Measurements from ENCODE around the gene C1orf21. TPM values are rescaled to one million over a fixed set of nuclear protein-coding genes. Genes with fewer than 3 reads are reported as not detected.

C1orf21 gene
- total and polyA plus RNA-seq, 2 donors (not counting 1 experiment from before 2014, with no cell fraction given), result under 0.01 to 0.32 TPM

DNA sequence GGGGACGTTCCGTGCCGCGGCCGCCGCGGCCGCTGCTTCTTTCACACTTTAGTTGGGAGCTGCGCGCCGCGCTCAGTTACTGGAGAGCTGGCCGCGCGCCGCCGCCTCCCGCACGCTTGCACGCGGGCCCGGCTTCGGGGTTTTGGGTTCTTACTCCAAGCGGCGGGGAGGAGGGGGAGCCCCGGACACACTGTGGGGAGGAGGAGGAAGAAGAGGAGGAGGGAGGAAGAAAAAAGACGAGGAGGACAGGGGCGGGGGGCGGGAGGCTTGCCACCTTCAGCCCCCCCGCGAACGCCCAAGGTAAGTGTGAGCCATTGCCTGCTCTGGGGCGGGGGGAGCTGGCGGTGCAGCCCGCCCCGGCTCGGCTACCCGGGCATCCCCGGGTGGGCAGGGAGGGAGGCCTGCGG lies 243 bp downstream of the C1orf21 start:
- Histone ChIP-seq H3K36me3 (replicated peaks in 1 of 2; ENCODE audit: control extremely low read depth in 1 of 2, control insufficient read depth in 1 of 2, extremely low read depth in 1 of 2, insufficient read depth in 2 of 2, low read length in 1 of 2) (no peaks in the 10 kb centered on the region), H3K4me2 (replicated peaks; ENCODE audit: low read depth, low read length, poor library complexity, severe bottlenecking) (peak overlapping the region; percentile 91), H3K9ac (ENCODE audit: low read length) (peak overlapping the region; percentile 63), H3K79me2 (ENCODE audit: control insufficient read depth, insufficient read depth, low read length) (no peaks in the 10 kb centered on the region), H3K9me3 (ENCODE audit: control extremely low read depth in 1 of 3, control insufficient read depth in 2 of 3, insufficient read depth in 1 of 3, low read length in 2 of 3) (no peaks in the 10 kb centered on the region), H4K20me1 (ENCODE audit: control insufficient read depth, insufficient read depth, low read length, poor library complexity, severe bottlenecking) (no peaks in the 10 kb centered on the region), H3K27me3 (replicated peaks in 1 of 4; ENCODE audit: control extremely low read depth in 1 of 4, control insufficient read depth in 3 of 4, insufficient read depth in 4 of 4, low read length in 3 of 4) (peaks cover 0 to 39% (median 26%) of the 10 kb centered on the region in 4 experiments), H3K4me1 (ENCODE audit: control insufficient read depth in 2 of 2, insufficient read depth in 2 of 2, low read length in 2 of 2) (peaks cover 20 to 21% of the 10 kb centered on the region in 2 donors), H2AFZ (ENCODE audit: insufficient read depth, low read depth, low read length, poor library complexity, severe bottlenecking) (peak overlapping the region; percentile 79), H3K27ac (ENCODE audit: low read length in 2 of 2) (no peak overlapping the region), H3K4me3 (ENCODE audit: control extremely low read depth in 1 of 5, extremely low read depth in 1 of 5, insufficient read depth in 1 of 5, low read depth in 2 of 5, low read length in 4 of 5) (peak overlapping the region in 4 of 5 experiments; percentile 40 to 69 (median 52))
- no peak for TF ChIP-seq EZH2 (IDR thresholded peaks at IDR 0.05; ENCODE audit: borderline replicate concordance, insufficient read depth, low read depth, low read length, poor library complexity, severe bottlenecking)
- TF ChIP-seq, protein P1, sequence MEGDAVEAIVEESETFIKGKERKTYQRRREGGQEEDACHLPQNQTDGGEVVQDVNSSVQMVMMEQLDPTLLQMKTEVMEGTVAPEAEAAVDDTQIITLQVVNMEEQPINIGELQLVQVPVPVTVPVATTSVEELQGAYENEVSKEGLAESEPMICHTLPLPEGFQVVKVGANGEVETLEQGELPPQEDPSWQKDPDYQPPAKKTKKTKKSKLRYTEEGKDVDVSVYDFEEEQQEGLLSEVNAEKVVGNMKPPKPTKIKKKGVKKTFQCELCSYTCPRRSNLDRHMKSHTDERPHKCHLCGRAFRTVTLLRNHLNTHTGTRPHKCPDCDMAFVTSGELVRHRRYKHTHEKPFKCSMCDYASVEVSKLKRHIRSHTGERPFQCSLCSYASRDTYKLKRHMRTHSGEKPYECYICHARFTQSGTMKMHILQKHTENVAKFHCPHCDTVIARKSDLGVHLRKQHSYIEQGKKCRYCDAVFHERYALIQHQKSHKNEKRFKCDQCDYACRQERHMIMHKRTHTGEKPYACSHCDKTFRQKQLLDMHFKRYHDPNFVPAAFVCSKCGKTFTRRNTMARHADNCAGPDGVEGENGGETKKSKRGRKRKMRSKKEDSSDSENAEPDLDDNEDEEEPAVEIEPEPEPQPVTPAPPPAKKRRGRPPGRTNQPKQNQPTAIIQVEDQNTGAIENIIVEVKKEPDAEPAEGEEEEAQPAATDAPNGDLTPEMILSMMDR (IDR thresholded peaks at IDR 0.05), result no peak
- Mint-ChIP-seq H3K27ac (no peak overlapping the region), H3K27me3 (peaks cover 66% of the 10 kb centered on the region), H3K4me1 (peaks cover 24% of the 10 kb centered on the region), H3K4me3 (peak overlapping the region; percentile 75), H3K9me3 (ENCODE audit: insufficient read depth) (no peaks in the 10 kb centered on the region)
- ChIA-PET POLR2A (no interaction called here), CTCF (no interaction called here)
- ATAC-seq (ENCODE audit: low read depth) (peak; percentile 37), DNase-seq (no peak)
- intact Hi-C loops (cut with micrococcal nuclease), result no loop called here
- WGBS (ENCODE audit: insufficient coverage), result 1% methylated on average over 39 of the region's 40 CpGs

DNA sequence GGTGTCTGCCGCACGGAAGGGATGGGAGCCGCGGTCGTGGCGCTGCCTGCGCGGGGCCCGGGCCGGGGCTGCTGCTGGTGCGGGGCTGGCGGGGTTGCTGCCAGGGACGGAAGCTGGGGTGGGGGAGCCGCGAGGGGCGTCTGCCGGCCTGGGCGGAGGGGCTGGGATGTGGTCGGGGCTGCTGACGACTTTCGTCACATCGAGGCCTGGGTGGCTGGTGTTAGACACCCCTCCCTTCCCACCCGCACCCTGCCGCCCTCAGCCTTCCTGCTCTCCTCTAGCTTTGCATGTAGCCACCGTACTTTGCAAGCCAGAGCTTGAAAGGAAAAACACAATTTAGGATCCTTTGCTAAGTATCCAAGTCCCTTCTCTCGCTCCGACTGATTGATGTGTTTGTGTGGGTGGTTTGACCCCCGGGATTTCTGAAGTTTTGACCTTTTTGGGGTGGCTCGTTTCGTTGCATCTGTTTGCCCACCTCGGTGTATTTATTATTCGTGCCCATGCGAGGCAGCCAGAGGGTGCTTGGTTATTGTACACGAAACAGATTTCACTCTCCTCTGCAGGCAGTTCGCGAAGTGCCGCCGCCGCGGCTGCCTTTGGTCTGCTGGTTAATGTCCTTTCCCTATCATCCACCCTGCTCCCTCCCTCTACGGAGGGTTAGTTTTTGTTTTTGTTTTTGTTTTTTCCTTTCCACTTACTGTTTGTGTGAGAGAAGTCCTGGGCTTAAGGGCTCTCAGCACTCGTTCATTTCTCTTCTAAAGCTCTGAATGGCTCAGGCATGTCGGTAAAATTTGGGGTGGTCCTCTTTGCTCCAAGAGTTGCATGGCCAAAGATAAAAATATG lies 868 bp downstream of the C1orf21 start:
- Histone ChIP-seq H3K79me2 (ENCODE audit: control insufficient read depth, insufficient read depth, low read length) (no peaks in the 10 kb centered on the region), H3K9me3 (ENCODE audit: control extremely low read depth in 1 of 3, control insufficient read depth in 2 of 3, insufficient read depth in 1 of 3, low read length in 2 of 3) (no peaks in the 10 kb centered on the region), H3K9ac (ENCODE audit: low read length) (peak overlapping the region; percentile 63), H3K4me2 (replicated peaks; ENCODE audit: low read depth, low read length, poor library complexity, severe bottlenecking) (peak overlapping the region; percentile 91), H2AFZ (ENCODE audit: insufficient read depth, low read depth, low read length, poor library complexity, severe bottlenecking) (peak overlapping the region; percentile 79), H3K36me3 (replicated peaks in 1 of 2; ENCODE audit: control extremely low read depth in 1 of 2, control insufficient read depth in 1 of 2, extremely low read depth in 1 of 2, insufficient read depth in 2 of 2, low read length in 1 of 2) (no peaks in the 10 kb centered on the region), H3K27ac (ENCODE audit: low read length in 2 of 2) (no peak overlapping the region), H3K27me3 (replicated peaks in 1 of 4; ENCODE audit: control extremely low read depth in 1 of 4, control insufficient read depth in 3 of 4, insufficient read depth in 4 of 4, low read length in 3 of 4) (peaks cover 0 to 39% (median 26%) of the 10 kb centered on the region in 4 experiments), H4K20me1 (ENCODE audit: control insufficient read depth, insufficient read depth, low read length, poor library complexity, severe bottlenecking) (no peaks in the 10 kb centered on the region), H3K4me3 (ENCODE audit: control extremely low read depth in 1 of 5, extremely low read depth in 1 of 5, insufficient read depth in 1 of 5, low read depth in 2 of 5, low read length in 4 of 5) (peak overlapping the region; percentile 40 to 69 (median 51)), H3K4me1 (ENCODE audit: control insufficient read depth in 2 of 2, insufficient read depth in 2 of 2, low read length in 2 of 2) (peaks cover 20 to 21% of the 10 kb centered on the region in 2 donors)
- Mint-ChIP-seq H3K9me3 (ENCODE audit: insufficient read depth) (no peaks in the 10 kb centered on the region), H3K4me1 (peaks cover 24% of the 10 kb centered on the region), H3K27ac (no peak overlapping the region), H3K4me3 (peak overlapping the region; percentile 84), H3K27me3 (peaks cover 62% of the 10 kb centered on the region)
- POLR2A ChIA-PET, result no interaction called here
- WGBS (ENCODE audit: insufficient coverage), result 0% methylated on average over 26 of the region's 43 CpGs
- CTCF ChIA-PET, result no interaction called here
- DNase-seq (peak; percentile 15), ATAC-seq (ENCODE audit: low read depth) (peak; percentile 19)
- intact Hi-C loops (cut with micrococcal nuclease), result no loop called here
- TF ChIP-seq, protein P1 (IDR thresholded peaks at IDR 0.05), result no peak
- TF ChIP-seq EZH2 (IDR thresholded peaks at IDR 0.05; ENCODE audit: borderline replicate concordance, insufficient read depth, low read depth, low read length, poor library complexity, severe bottlenecking), result no peak
